Upper lobe of right lung (tissue), 1 donor: ENCODE measurements around the gene BPIFA3. TPM values are rescaled to one million over a fixed set of nuclear protein-coding genes. Genes with fewer than 3 reads are reported as not detected.

Experiments
- ATAC-seq: fragments of 200-7000 bp; cut with Tn5 transposase; one replicate; pipeline ENCODE4 v1.9.1; 2020; ENCODE audit warnings: mild to moderate bottlenecking, moderate library complexity
- DNase-seq: peaks from one replicate; pipeline ENCODE4 v3.0.0-alpha.2; 2020
- H3K27ac ChIP-seq: fragments of 200-600 bp; one replicate; pipeline ENCODE4 v1.8.0; 2022
- H3K27me3 ChIP-seq: fragments of 200-600 bp; one replicate; pipeline ENCODE4 v1.8.0; 2022; ENCODE audit warnings: mild to moderate bottlenecking
- H3K36me3 ChIP-seq: fragments of 200-600 bp; one replicate; pipeline ENCODE4 v1.8.0; 2022
- H3K4me1 ChIP-seq: fragments of 200-600 bp; one replicate; pipeline ENCODE4 v1.8.0; 2022
- H3K4me3 ChIP-seq: fragments of 200-600 bp; one replicate; pipeline ENCODE4 v1.8.0; 2022; ENCODE audit warnings: mild to moderate bottlenecking
- H3K9me3 ChIP-seq: fragments of 200-600 bp; one replicate; pipeline ENCODE4 v1.8.0; 2022
- intact Hi-C: fragments of 100-400 bp; cut with DNase I; formaldehyde crosslinking; loops from one replicate; pipeline ENCODE4 v1.11.0; 2022
- total RNA-seq: library from RNA; stranded (reverse); fragmentation: NEBNext Ultra II Directional; extraction: Animal tissue kit (Norgen Biotek cat#: 25700); gene quantifications from one replicate; pipeline ENCODE4 v1.2.1, GENCODE V29; 2021
- TF ChIP-seq, protein P1 (sequence below): fragments of 200-600 bp; IDR thresholded peaks from one replicate; pipeline ENCODE4 v1.8.0; 2022; ENCODE audit warnings: antibody characterized with exemption
- donor health status: DM: no; HTN: yes; CAD: no; lungs with severe emphysema.

BPIFA3 gene
- total RNA-seq, 1 donor from 2014 or later: not detected

DNA sequence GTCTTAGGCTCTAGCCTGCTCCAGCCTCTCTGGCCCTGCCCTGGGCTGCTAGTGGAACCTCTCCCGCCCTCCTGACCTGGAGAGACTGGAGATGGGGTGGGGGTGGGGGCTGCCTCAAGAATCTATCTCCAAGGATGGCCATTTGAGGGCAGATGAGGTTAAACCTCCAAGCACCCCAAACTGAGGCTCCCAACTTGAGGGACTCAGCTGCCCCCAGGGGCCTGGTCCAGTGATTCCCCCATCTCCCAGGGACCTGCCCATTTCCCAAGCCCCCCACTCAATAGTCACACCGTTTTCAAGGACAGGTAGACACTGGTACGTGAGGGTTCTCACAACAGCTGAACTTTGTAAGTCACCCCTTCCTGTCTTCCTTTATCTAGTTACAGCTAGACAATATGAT is 58.7 kb downstream of the BPIFA3 start:
- DNase-seq: no peak
- no peak for ATAC-seq
- intact Hi-C loops: no loop called here
- Histone ChIP-seq H3K4me3 (no peak overlapping the region), H3K27me3 (peaks cover 5% of the 10 kb centered on the region), H3K9me3 (no peaks in the 10 kb centered on the region), H3K36me3 (no peaks in the 10 kb centered on the region), H3K4me1 (no peaks in the 10 kb centered on the region), H3K27ac (no peak overlapping the region)
- TF ChIP-seq, protein P1, sequence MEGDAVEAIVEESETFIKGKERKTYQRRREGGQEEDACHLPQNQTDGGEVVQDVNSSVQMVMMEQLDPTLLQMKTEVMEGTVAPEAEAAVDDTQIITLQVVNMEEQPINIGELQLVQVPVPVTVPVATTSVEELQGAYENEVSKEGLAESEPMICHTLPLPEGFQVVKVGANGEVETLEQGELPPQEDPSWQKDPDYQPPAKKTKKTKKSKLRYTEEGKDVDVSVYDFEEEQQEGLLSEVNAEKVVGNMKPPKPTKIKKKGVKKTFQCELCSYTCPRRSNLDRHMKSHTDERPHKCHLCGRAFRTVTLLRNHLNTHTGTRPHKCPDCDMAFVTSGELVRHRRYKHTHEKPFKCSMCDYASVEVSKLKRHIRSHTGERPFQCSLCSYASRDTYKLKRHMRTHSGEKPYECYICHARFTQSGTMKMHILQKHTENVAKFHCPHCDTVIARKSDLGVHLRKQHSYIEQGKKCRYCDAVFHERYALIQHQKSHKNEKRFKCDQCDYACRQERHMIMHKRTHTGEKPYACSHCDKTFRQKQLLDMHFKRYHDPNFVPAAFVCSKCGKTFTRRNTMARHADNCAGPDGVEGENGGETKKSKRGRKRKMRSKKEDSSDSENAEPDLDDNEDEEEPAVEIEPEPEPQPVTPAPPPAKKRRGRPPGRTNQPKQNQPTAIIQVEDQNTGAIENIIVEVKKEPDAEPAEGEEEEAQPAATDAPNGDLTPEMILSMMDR: no peak

DNA sequence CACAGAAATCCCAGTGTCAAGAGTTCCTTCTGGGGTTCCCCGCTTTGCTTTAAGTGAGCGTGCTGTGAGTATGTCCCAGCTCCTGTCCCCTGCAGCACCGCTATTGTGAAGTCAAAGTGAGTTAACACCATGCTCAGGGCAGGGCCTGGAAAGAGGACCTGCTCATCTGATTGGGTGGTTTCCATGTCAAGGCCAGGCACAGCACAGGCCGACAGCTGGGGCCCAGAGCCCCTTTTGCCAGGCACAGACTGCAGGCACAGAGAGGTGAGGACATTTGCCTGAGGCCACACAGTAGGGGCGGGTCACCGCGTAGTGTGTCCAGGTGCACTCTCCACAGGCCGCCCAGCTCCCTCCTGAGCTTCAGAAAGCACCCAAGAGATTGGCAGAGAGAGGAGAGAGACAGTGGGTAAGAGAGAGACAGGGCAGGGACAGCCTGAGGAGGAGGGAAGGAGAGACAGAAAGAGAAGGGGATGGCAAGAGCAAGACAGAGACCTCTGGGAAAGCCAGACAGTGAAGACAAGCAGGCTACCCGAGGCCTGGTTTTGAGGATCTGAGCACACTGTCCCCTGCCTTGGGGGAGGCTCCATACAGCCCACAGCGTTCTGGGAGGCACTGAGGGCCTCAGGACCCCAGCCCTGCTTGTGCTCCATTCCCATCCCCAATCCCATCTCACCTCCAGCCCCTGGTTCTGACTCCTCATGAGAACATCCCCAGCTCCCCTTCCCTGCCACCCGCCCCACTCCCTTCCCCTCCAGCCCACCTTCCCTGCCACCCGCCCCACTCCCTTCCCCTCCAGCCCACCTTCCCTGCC is 59.4 kb downstream of the BPIFA3 start:
- H3K27ac ChIP-seq: no peak overlapping the region
- intact Hi-C loops: no loop called here
- no peaks in the 10 kb centered on the region for H3K36me3 ChIP-seq
- DNase-seq (no peak), ATAC-seq (no peak)
- TF ChIP-seq, protein P1: no peak
- H3K27me3 ChIP-seq: peaks cover 5% of the 10 kb centered on the region
- H3K4me1 ChIP-seq: no peaks in the 10 kb centered on the region
- H3K4me3 ChIP-seq: no peak overlapping the region
- no peaks in the 10 kb centered on the region for H3K9me3 ChIP-seq

Other genes starting within 250 kb of the BPIFA3 start
- not detected for gene SUN5, start 212.9 kb upstream of the BPIFA3 start, total RNA-seq
- not detected for gene BPIFB2, start 209.6 kb upstream of the BPIFA3 start, total RNA-seq
- not detected for gene BPIFB6, start 185.7 kb upstream of the BPIFA3 start, total RNA-seq
- not detected for gene BPIFB3, start 163.4 kb upstream of the BPIFA3 start, total RNA-seq
- gene BPIFB4, start 137.7 kb upstream of the BPIFA3 start, total RNA-seq: not detected
- gene BPIFA2, start 49.2 kb upstream of the BPIFA3 start, total RNA-seq: not detected
- not detected for gene BPIFA1, start 18.6 kb downstream of the BPIFA3 start, total RNA-seq
- gene BPIFB1, start 65.9 kb downstream of the BPIFA3 start, total RNA-seq: 0.67 TPM
- 26.6 TPM for gene CDK5RAP1, start 184.2 kb downstream of the BPIFA3 start, total RNA-seq
- gene SNTA1, start 226.4 kb downstream of the BPIFA3 start, total RNA-seq: 8.6 TPM